NCI-H345 treated with DMSO at 0.1 percent for 48 hours (cell line): ENCODE data around the gene RASAL2.

Experiments used
- DNase-seq: peaks from one replicate; lab custom pipeline; 2025; ENCODE audit not compliant: unreplicated experiment; lab: John Stamatoyannopoulos, UW

The RASAL2 gene

DNA sequence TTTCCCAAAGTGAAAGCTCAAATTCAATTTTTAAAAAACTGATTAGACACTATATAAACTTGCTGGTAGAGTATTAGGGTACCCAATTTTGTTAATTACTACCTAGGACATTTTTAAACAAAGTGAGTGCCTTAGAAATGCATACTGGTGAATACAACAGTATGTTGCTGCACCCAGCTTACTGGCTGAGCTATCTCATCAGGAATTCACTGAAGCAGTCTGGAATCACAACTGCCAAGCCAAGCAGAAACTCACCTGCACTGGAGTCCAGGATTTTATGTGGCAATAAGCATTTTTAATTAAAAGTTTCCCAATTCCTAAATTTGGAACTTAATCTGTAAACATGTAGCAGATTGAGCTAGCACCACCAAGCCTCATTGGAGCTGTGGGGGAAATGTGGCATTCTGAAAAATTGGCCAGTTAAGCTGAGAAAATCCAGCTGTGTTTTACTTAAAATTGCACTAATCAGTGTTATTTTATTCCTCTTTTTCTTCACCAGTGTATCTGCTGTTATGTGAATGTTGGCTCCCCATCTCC lies 341.1 kb downstream of the RASAL2 start:
- DNase-seq, result no peak

DNA sequence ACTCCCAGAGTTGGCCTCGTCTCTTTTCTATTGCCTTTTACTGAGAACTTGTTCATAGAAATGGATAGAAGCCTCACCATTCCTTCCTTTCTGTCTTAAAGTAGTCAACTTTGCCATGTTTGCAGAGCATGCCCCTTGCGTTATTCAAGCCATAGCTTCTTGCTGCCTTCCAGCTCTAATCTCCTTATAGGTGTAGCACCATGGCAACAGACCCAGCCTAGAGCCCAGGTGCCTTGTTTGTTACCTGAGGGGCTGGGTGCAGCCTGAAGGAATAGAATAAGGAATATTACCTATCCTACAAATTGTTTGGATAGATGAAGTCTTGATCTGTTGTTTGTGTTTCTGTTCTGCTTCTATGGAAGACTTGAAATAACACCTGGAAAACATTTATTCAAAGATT lies 343.0 kb downstream of the RASAL2 start:
- no peak for DNase-seq

DNA sequence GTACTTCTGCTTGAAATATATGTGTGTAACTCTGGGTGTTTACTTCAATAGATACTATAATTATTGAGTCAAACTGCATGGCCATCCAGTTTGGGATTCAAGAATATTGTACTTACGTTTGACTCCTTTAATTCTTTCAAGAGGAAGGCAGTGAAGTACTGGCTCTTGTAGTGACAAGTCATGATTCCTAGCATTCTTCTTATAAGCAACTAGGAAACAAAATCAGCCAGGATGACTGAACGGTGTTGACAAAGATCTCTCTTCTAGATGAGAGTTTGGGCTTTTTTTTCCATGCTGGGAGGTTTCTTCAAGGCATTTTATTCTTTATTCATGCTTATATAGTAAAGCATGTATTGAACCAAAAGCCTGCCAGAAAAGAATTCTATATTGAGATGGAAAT lies 344.5 kb downstream of the RASAL2 start:
- DNase-seq, result no peak

DNA sequence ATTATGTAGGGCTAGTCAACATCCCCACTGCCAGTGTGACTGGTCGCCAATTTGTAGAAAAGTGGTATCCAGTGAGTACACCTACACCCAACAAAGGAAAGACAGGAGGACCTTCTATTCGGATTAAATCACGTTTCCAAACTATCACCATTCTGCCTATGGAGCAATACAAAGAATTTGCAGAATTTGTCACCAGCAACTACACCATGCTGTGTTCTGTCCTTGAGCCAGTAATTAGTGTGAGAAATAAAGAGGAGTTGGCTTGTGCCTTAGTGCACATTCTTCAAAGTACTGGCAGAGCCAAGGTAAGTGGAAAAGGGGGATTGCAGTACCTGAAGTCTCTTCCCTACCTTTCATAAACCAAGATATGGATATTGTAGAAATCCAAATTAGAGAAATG lies 349.0 kb downstream of the RASAL2 start:
- DNase-seq, result no peak

DNA sequence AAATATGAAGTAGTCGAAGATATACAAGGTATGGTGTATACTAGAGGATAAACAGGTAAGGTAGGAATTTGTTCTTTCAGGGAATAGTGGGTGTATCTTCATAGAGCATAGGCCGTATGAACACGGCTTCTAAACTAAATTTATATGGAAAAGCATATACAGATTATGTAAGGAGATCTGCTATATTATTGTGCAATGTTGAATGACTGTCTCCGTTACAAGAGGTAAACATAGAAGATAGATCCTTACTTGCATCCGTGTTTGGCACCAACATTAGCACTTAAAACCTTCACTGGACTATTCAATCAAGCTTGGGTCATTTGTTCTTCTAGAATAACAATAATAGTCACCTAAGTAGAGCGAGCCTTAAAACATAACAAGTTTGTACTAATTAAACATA lies 357.0 kb downstream of the RASAL2 start:
- no peak for DNase-seq

DNA sequence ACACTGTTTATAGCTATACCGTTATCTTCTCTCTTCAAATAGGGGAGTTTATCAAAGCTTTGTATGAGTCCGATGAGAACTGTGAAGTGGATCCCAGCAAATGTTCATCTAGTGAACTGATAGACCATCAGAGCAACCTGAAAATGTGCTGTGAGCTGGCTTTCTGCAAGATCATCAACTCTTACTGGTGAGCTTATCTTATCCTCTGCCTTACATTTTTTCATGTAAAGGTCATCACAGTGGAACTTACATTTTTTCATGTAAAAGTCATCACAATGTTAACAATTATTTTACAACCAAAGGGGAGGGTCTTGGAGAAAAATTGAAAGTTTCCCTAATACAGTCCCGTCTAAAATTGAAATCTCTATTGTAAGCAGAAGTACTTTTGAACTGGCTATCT lies 357.6 kb downstream of the RASAL2 start:
- DNase-seq, result no peak

DNA sequence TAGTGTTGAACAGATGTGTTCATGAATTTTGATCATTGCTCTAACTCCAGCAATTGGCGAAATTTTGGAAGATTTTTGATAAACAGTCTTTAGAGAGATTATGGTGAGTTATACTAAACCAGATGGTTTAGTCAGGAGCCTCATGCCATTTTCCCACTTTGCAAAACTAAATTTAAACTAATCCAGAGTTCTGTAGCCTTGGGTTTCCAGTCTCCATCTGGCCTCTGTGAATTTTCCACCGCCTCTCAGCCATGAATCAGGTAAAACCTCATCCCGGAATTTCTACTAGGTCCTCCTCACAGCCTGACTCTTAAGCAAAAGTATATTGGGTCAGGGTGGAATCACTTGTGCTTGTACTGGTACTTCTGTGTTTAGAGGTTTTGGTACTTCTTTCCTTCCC lies 358.1 kb downstream of the RASAL2 start:
- DNase-seq, result no peak

DNA sequence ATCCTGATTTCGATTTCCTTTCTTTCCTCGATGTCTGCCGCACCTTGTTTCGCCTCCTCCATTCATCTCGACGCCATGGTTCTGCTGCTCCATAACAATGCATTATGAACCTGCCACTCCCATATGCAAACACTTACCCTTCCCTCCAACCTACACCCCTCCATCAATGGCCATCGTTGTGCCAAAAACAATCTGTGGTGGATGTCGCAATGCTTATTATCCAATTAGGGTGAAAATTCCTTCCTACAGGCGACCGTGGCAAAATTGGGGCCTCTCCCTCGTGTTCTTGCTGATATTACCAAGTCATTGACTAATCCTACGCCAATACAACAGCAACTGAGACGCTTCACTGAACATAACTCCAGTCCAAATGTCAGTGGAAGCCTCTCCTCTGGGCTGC lies 362.6 kb downstream of the RASAL2 start:
- no peak for DNase-seq

DNA sequence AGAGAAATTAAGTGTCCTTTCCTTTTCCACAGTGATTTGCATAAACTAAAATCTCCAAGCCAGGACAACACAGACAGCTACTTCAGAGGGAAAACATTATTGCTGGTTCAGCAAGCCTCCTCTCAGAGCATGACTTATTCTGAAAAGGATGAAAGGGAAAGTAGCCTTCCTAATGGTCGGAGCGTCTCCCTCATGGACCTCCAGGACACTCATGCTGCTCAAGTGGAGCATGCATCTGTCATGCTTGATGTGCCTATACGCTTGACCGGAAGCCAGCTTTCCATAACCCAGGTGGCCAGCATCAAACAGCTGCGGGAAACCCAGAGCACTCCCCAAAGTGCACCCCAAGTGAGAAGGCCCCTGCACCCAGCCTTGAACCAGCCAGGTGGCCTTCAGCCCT lies 363.7 kb downstream of the RASAL2 start:
- no peak for DNase-seq

DNA sequence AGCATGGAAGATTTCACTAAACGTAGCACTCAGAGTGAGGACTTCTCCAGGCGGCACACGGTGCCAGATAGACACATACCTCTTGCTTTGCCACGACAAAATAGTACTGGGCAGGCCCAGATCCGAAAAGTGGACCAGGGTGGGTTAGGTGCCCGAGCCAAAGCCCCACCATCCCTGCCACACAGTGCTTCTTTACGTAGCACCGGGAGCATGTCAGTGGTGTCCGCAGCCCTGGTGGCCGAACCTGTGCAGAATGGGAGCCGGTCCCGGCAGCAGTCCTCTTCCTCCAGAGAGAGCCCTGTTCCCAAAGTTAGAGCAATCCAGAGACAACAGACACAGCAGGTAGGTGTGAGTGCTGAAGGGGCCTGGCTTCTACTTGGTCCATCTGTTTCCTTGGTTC lies 364.3 kb downstream of the RASAL2 start:
- DNase-seq, result no peak

DNA sequence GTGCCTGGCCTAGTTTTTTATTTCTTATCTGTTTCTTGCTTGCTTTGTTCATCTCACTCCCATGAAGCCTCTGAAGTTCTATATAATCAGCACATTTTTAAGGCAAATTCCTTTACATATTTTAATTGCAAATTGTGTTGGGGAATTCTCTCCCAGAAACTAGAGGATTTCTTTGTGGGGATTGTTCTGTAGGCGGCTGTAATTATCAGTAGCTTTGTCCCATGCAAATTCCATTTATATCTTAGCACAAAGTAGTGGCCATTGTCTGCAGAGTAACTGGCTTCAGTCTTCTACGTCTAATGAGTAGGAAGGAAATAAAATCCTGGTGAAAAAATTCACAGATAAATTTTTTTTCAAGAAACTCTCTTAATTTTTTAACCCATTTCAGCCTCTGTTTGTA lies 367.2 kb downstream of the RASAL2 start:
- DNase-seq, result no peak

DNA sequence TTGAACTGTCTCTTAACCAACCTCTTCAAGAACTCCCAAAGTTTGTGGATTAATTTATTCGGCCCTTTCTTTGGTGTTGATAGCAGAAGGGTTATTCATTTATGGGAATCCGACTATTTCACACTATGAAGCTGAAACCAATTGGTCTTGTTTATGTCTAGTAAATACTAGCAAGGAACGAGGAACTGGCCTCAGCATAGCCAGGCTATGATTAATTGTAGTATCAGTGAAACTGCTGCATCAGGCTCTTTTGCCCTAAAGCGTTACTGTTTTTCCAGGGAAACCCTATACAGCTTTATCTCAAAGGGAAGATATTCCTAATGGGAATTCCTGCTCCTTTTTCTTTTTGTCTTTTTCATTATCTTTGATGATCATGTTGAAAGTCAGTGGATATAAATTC lies 367.8 kb downstream of the RASAL2 start:
- no peak for DNase-seq

DNA sequence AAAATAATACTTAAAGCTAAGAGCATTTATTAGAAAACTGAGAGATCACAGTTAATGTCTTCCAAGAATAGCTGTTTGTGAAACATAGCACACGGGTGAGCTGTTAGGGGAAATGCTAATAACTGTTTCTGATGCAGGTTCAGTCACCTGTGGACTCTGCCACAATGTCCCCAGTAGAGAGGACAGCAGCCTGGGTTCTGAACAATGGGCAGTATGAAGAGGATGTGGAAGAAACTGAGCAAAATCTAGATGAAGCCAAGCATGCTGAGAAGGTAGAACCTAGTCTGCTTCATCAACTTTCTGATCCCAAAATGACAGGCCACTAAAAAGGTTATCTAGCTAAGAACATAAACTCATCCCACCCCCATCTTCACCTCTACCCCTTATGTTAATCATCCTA lies 370.2 kb downstream of the RASAL2 start:
- no peak for DNase-seq

DNA sequence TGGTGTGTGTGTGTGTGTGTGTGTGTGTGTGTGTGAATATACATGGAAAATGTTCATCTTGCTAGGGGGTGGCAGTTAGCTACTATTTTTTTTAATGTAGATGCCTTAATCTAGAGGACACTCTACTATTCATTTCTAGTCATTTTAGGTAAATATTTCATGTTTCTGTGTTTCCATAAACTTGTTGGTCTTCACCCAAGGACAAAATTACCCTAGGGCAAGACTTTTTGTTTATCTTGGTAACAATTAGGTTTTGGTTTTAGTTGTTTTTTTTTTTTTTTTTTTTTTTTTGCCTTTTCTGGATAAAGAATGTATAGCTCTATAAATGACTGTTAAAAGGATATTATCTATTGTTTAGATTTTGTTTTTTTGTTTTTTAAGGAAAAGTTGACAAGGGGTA lies 370.7 kb downstream of the RASAL2 start:
- no peak for DNase-seq

DNA sequence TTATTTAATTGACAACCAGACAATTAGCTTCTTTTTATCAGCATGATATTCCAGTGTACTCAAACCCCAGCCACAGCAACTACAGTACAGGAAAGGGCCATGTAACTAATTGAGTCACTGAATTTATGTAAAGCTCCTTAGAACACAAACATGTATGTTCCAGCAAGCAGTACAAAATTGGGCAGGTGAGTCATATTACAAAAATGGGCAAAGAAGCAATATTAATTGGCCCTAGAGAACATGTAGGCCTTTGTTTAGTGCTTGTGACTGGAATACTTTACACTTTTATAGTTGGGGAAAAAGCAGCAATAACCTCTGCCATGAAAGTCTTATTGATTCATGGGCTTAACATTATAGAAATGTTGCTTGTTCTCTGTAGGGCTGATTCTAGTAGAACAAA lies 371.1 kb downstream of the RASAL2 start:
- no peak for DNase-seq

DNA sequence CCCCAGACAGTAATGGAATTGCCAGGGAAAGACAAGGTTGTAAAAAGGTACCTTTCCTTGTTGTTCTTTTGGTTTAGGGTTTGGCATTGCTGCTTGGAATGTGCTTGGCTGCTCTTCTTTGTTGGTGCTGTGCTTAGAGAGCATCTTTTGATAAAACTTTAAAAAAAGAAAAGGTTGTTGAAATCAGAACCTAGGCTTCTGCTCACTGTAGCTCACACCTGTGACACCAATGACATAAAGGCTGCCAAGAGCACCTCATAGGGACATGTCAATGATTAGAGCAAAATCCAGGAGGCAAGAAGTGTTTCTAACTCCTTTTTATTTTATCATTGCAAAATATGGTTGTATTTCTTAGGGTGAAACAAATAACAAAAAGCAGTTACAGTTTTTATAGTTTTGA lies 373.9 kb downstream of the RASAL2 start:
- no peak for DNase-seq

DNA sequence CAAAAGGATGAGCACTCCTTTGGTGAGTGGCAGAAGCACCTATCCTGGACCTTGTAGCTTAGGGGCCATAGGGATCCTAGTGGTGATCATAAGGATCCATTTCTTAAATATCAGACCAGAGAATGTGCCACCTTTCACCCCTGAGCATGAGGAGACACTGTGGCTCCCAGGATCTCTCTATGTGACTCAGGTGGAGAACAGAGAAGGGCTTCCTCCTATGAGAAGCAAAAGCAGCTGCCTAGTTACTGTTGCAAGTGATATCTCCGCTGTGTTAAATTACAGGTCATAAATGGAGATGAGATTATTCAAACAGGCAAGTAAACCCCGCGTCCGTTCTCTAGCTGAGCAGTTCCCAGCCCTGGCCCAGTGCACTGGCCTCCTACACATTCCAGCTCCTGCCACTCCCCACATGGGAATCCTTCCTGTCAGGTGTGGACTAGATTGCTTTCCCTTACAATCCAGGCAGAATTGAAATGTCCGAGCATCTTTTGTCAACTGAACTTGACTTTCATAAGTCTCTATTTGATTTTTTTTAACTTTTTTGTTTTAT lies 376.6 kb downstream of the RASAL2 start:
- no peak for DNase-seq

DNA sequence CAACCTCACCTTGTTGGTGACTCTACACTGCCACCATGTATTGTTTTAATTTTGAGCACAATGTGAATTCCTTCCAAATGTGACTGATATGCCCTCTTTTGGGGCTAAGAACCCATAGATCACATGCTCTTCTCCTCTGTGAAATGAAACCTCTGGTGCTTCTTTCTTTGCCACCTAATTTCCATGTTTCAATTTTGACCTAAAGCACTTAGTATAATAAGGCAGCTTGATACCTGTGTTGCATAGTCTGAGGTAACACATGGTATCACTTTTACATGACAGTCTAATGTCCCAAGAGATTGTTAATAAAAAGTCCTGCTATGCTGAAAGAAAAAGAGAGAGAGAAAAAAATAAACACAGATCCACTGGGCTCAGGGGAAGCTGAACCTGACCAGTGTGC lies 378.6 kb downstream of the RASAL2 start:
- DNase-seq, result no peak

DNA sequence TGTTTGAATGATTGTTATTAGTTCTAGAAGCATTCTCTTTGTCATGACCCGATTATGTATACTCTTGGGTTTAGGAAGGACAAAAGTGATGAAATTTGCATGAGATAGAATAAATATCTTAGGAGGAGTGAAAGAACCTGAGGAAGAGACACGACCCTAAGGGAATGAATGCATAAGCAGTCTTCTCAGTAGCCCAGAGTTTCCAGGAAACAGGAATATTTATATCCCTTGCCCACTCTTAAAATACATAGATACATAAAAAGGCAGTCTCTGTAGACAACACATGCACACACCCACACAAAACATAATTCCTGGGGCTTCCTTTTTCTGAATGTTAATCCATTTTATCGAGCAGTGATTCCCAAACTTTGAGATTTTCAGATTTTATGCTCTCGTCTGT lies 383.5 kb downstream of the RASAL2 start:
- DNase-seq, result no peak

DNA sequence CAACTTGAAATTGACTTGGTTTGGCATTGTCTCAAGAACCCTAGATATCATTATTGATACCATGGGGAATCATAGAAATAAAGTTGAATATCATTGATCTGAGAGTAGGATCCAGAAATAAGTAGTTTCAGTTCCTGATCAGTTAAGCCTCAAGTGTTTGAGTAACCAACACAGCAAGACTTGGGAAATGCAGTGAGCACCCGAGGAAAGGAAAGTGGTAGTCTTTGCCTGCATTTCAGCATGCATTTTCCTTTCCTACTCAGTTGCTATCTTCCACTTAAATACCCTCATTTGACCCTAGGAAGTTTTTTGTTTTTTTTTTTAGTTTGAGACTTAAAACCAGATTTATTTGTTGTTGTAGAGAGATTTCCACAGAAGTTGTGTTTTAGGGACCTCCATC lies 383.9 kb downstream of the RASAL2 start:
- DNase-seq, result no peak

DNA sequence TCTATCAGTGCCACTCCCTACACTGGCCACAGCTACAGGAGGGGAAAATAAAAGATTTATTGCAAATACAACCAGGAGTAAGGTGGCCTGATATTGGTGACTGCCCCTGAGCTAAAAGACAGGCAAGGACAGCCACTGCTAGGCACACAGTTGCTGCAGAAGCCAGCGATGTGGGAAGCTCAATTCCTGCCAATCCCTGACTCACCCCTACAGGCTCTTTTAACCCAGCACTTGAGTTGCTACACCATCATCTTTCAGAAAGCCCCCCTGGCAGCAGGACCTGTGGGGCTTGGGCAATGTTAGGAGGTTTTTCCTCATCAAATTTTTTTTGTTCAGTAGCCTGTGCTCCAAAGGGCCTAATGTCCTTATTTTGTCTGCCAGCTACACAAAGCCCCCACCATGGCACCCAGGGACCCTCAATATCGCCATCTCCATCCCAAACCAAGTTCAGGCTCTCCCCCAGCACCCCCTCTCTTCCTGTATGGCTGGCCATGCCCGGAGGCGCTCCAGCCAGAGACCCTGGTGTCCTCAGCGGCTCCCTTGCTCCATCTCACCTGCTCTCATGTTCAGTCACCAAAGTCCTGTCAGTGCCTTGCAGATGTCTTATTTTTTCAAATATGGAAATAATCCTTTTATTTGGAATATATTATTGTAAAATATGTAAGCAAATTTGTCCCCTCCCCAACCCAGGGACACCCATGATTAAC lies 389.5 kb downstream of the RASAL2 start:
- no peak for DNase-seq

DNA sequence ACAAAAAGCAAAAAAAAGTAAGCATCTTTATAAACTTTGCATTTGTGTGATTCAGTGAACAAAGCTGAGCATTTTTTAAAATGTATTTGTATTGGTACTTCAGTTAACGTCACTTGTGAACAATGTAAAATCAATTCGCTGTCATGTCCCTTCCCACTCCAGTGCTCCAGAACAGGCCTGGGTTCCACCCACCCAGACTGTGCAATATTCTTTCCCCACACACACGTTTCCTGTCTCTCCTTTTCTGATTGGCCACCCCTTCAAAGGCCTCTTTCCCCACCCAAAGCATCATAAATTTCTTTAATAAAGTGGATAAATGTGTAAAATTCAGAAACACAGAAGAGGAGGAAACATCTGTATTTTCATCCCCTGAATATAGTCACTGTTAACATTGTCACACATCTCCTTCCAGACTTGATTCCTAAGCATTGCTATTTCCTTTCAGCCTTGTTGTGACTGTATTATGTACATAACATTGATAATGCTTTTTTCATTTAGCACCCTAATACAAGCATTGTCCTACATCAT lies 390.9 kb downstream of the RASAL2 start:
- DNase-seq, result no peak

DNA sequence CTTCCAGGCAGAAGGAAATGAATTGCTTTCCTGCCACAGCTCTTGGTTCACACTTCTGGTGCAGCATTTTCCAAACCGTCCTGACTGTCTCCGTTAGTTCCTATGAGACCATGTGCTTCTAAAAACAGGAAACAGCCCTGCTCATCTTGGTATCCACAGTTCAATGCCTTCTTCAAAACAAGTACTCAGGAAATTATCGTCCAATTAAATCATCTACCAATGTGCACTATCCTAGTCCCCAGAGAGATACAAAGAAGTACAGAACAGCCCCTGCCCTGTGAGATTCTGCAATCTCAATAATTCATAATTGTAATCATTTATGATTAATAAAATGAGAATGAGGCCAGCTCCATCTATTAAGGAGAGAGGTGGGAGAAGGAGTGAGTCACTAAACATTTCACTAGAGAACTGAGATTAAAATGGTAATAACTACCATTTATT lies 391.7 kb downstream of the RASAL2 start:
- no peak for DNase-seq
